Neural progenitor cell (in vitro differentiated cells): Measurements from ENCODE around the gene ZNF79.

Source experiments
- CTCF ChIP-seq: fragments of 200-600 bp; sonication (generic); IDR thresholded peaks from 2 replicates; pipeline ENCODE4 v1.5.1; 2017; ENCODE audit warnings: antibody characterized with exemption, mild to moderate bottlenecking
- EZH2 ChIP-seq: fragments of 200-600 bp; sonication (generic); IDR thresholded peaks from 2 replicates; pipeline ENCODE4 v1.6.1; 2017; ENCODE audit warnings: antibody characterized with exemption, mild to moderate bottlenecking, moderate library complexity
- EZH2phosphoT487 ChIP-seq: fragments of 200-600 bp; sonication (generic); IDR thresholded peaks from 2 replicates; pipeline ENCODE4 v1.6.1; 2017; ENCODE audit warnings: antibody characterized with exemption

GRCh38 chr9:127396253-127396807, 27.9 kb upstream of the ZNF79 start:
- TF ChIP-seq EZH2 (no peak), CTCF (no peak), EZH2phosphoT487 (no peak)
